ENCODE results near the gene ZNF804B.

The ZNF804B gene

GRCh38 chr7:88851220-88851619 is 91.7 kb downstream of the ZNF804B start:
- no peak for TF ChIP-seq CTCF (IDR thresholded peaks at IDR 0.05; ENCODE audit: insufficient read depth, low read length, missing control alignments)
- CTCF ChIA-PET, result no interaction called here
- no peak for DNase-seq (ENCODE audit: low read depth, low spot score)
- POLR2A ChIA-PET, result no interaction called here
- no peak overlapping the region for H3K4me3 ChIP-seq (ENCODE audit: low read depth, low read length)

DNA sequence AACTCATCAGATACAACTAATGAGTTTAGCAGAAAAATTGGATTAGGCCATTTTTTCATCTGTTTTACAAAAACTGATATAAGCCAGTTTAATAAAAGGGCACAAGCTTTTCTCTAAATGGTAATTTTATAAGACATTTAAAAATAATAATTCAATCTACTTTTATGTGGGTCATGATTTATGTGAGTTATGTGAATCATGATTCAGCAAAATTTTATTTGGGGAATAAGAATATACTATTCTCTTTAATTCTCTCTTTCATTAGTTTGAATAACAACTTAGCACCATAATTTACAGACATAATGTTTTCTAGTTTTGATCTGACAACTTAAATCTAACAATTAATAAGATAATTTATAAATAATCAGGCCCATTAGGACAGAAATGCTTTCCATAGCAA is 99.8 kb downstream of the ZNF804B start:
- ChIA-PET POLR2A (no interaction called here), CTCF (no interaction called here)
- TF ChIP-seq CTCF (IDR thresholded peaks at IDR 0.05; ENCODE audit: insufficient read depth, low read length, missing control alignments), result no peak
- no peak for DNase-seq (ENCODE audit: low read depth, low spot score)
- no peak overlapping the region for H3K4me3 ChIP-seq (ENCODE audit: low read depth, low read length)

- TF ChIP-seq CTCF (IDR thresholded peaks at IDR 0.05; ENCODE audit: insufficient read depth, low read length, missing control alignments), result no peak
- no peak overlapping the region for H3K4me3 ChIP-seq (ENCODE audit: low read depth, low read length)
- no peak for DNase-seq (ENCODE audit: low read depth, low spot score)
- ChIA-PET CTCF (no interaction called here), POLR2A (no interaction called here)
These were observed 106.9 kb downstream of the ZNF804B start for GRCh38 chr7:88866265-88866863.

- ChIA-PET CTCF (no interaction called here), POLR2A (no interaction called here)
- H3K4me3 ChIP-seq (ENCODE audit: low read depth, low read length), result no peak overlapping the region
- TF ChIP-seq CTCF (IDR thresholded peaks at IDR 0.05; ENCODE audit: insufficient read depth, low read length, missing control alignments), result no peak
- no peak for DNase-seq (ENCODE audit: low read depth, low spot score)
These were observed 107.7 kb downstream of the ZNF804B start for GRCh38 chr7:88867158-88867557.

DNA sequence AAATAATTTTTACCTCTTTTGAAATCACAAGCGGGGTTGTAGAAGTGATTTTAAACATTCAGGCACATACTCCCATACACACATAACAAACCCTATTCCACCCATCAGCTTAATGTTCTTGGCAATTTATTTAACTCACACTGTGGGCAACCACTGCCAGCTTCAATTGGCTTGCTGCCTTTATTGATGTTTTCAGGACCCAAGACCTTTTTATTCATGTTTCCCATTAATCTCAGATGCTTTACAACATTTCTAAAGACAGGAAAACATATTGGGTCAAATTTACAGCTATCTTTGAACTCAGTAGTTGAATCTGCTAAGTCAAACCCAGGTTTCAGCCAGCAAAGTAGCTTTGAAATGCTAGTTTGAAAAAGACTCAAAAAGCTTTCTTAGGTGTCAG is 109.0 kb downstream of the ZNF804B start:
- no peak for DNase-seq (ENCODE audit: low read depth, low spot score)
- H3K4me3 ChIP-seq (ENCODE audit: low read depth, low read length), result no peak overlapping the region
- CTCF ChIA-PET, result no interaction called here
- POLR2A ChIA-PET, result no interaction called here
- no peak for TF ChIP-seq CTCF (IDR thresholded peaks at IDR 0.05; ENCODE audit: insufficient read depth, low read length, missing control alignments)

DNA sequence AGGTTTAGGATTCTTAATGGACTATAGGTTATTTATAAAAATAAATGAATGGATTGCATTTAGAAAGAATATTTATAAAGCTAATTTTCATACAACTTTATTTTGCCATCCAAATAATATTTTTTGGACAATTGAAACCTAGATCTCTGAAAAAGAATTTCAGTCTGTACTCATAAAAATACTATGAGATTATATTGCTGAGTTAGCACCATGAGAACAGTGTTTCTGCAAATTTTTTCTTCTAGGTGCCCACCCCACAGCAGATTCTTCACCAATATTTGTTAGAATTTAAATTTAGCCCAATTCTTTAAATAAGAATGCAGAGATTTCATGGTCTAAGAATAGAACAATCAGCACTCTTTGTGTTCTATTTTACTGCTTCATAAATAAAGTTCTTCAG is 121.6 kb downstream of the ZNF804B start:
- CTCF ChIA-PET, result no interaction called here
- POLR2A ChIA-PET, result no interaction called here
- no peak for TF ChIP-seq CTCF (IDR thresholded peaks at IDR 0.05; ENCODE audit: insufficient read depth, low read length, missing control alignments)
- DNase-seq (ENCODE audit: low read depth, low spot score), result no peak
- H3K4me3 ChIP-seq (ENCODE audit: low read depth, low read length), result no peak overlapping the region
